Progenitor cell of endocrine pancreas (in vitro differentiated cells): Measurements from ENCODE around the gene GNAS-AS1. TPM values are rescaled to one million over a fixed set of nuclear protein-coding genes. Genes with fewer than 3 reads are reported as not detected.
A peak's percentile ranks its signal among the peaks of the same experiment; 100 is the strongest.

ENCODE experiments used
- DNase-seq: peaks from one replicate; pipeline ENCODE4 v3.0.0; 2021; ENCODE audit warnings: low spot score; ENCODE audit not compliant: unreplicated experiment
- H3K27ac Mint-ChIP-seq: 2 replicates; pipeline ENCODE4 v1.8.0; 2021; ENCODE audit warnings: mild to moderate bottlenecking, moderate library complexity, mixed read lengths
- H3K27me3 Mint-ChIP-seq: 2 replicates; pipeline ENCODE4 v1.8.0; 2021; ENCODE audit warnings: mixed read lengths
- H3K36me3 Mint-ChIP-seq: 2 replicates; pipeline ENCODE4 v1.8.0; 2022; ENCODE audit warnings: mixed read lengths; ENCODE audit not compliant: insufficient read depth
- H3K4me1 Mint-ChIP-seq: 2 replicates; pipeline ENCODE4 v1.8.0; 2021; ENCODE audit warnings: low read depth, mixed read lengths
- H3K4me3 Mint-ChIP-seq: 2 replicates; pipeline ENCODE4 v1.8.0; 2021; ENCODE audit warnings: low read depth, mild to moderate bottlenecking, moderate library complexity, mixed read lengths
- H3K9me3 Mint-ChIP-seq: 2 replicates; pipeline ENCODE4 v1.8.0; 2021; ENCODE audit warnings: low read depth, mixed read lengths
- CTCF ChIP-seq: fragments of 200-600 bp; sonication (generic); IDR thresholded peaks from one replicate; pipeline ENCODE4 v1.5.0; 2021; ENCODE audit warnings: antibody characterized with exemption, mild to moderate bottlenecking; ENCODE audit not compliant: unreplicated experiment
- total RNA-seq: library from RNA; stranded (reverse); gene quantifications from 2 replicates; pipeline ENCODE4 v1.2.1, GENCODE V29; 2021

The GNAS-AS1 gene
- total RNA-seq, 1 donor from 2014 or later, result 4.3 TPM

GRCh38 chr20:58839474-58839874 is 11.2 kb downstream of the GNAS-AS1 start:
- H3K4me3 Mint-ChIP-seq, result peak overlapping the region; percentile 37
- no peak overlapping the region for H3K27ac Mint-ChIP-seq
- peaks cover 8% of the 10 kb centered on the region for H3K4me1 Mint-ChIP-seq
- H3K9me3 Mint-ChIP-seq, result no peaks in the 10 kb centered on the region
- no peak for DNase-seq
- H3K36me3 Mint-ChIP-seq, result peaks cover 17% of the 10 kb centered on the region
- peaks cover 64% of the 10 kb centered on the region for H3K27me3 Mint-ChIP-seq
- peak; percentile 59 for TF ChIP-seq CTCF

GRCh38 chr20:58838174-58838573 is 12.5 kb downstream of the GNAS-AS1 start:
- Mint-ChIP-seq H3K27me3 (peaks cover 57% of the 10 kb centered on the region), H3K4me3 (no peak overlapping the region), H3K9me3 (no peaks in the 10 kb centered on the region), H3K4me1 (peaks cover 8% of the 10 kb centered on the region), H3K27ac (no peak overlapping the region), H3K36me3 (peaks cover 17% of the 10 kb centered on the region)
- TF ChIP-seq CTCF, result no peak
- DNase-seq, result no peak

GRCh38 chr20:58837717-58838116 is 13.0 kb downstream of the GNAS-AS1 start:
- Mint-ChIP-seq H3K36me3 (peaks cover 17% of the 10 kb centered on the region), H3K4me3 (no peak overlapping the region), H3K27me3 (peaks cover 53% of the 10 kb centered on the region), H3K9me3 (no peaks in the 10 kb centered on the region), H3K27ac (no peak overlapping the region), H3K4me1 (peaks cover 8% of the 10 kb centered on the region)
- no peak for TF ChIP-seq CTCF
- no peak for DNase-seq

- no peak overlapping the region for H3K4me3 Mint-ChIP-seq
- TF ChIP-seq CTCF, result no peak
- H3K27ac Mint-ChIP-seq, result no peak overlapping the region
- H3K27me3 Mint-ChIP-seq, result peaks cover 43% of the 10 kb centered on the region
- H3K36me3 Mint-ChIP-seq, result peaks cover 12% of the 10 kb centered on the region
- no peaks in the 10 kb centered on the region for H3K9me3 Mint-ChIP-seq
- DNase-seq, result no peak
- peaks cover 5% of the 10 kb centered on the region for H3K4me1 Mint-ChIP-seq
Observed at GRCh38 chr20:58836616-58837204, 14.0 kb downstream of the GNAS-AS1 start.

- Mint-ChIP-seq H3K36me3 (peaks cover 3% of the 10 kb centered on the region), H3K27ac (no peak overlapping the region), H3K4me1 (peaks cover 4% of the 10 kb centered on the region), H3K9me3 (no peaks in the 10 kb centered on the region), H3K27me3 (peaks cover 28% of the 10 kb centered on the region), H3K4me3 (no peak overlapping the region)
- TF ChIP-seq CTCF, result no peak
- DNase-seq, result no peak
Observed at GRCh38 chr20:58835231-58835630, 15.5 kb downstream of the GNAS-AS1 start.
